Measurements from ENCODE around the gene CELSR1.

Gene CELSR1

GRCh38 chr22:46392137-46392844 lies 145.1 kb downstream of the CELSR1 start:
- no peak overlapping the region for H3K4me3 ChIP-seq
- no peak for DNase-seq (ENCODE audit: low spot score)
- H3K27ac ChIP-seq, result no peak overlapping the region
- TF ChIP-seq CTCF (IDR thresholded peaks at IDR 0.05), result no peak

- TF ChIP-seq CTCF (IDR thresholded peaks at IDR 0.05), result no peak
- Histone ChIP-seq H3K4me3 (no peak overlapping the region), H3K27ac (no peak overlapping the region)
- no peak for DNase-seq (ENCODE audit: low spot score)
Measured at GRCh38 chr22:46391486-46392136, 145.8 kb downstream of the CELSR1 start.

- Histone ChIP-seq H3K27ac (peak overlapping the region in 1 of 2 donors; percentile 28), H3K4me3 (peak overlapping the region; percentile 34)
- no peak for TF ChIP-seq CTCF (IDR thresholded peaks at IDR 0.05)
- no peak for DNase-seq (ENCODE audit: low spot score)
Measured at GRCh38 chr22:46390652-46391301, 146.6 kb downstream of the CELSR1 start.

GRCh38 chr22:46390105-46390651 lies 147.2 kb downstream of the CELSR1 start:
- no peak overlapping the region for H3K27ac ChIP-seq
- DNase-seq (ENCODE audit: low spot score), result no peak
- H3K4me3 ChIP-seq, result peak overlapping the region; percentile 34
- no peak for TF ChIP-seq CTCF (IDR thresholded peaks at IDR 0.05)

- TF ChIP-seq CTCF (IDR thresholded peaks at IDR 0.05), result no peak
- H3K4me3 ChIP-seq, result no peak overlapping the region
- no peak for DNase-seq (ENCODE audit: low spot score)
- no peak overlapping the region for H3K27ac ChIP-seq
Measured at GRCh38 chr22:46389081-46389480, 148.3 kb downstream of the CELSR1 start.

GRCh38 chr22:46388647-46389046 lies 148.8 kb downstream of the CELSR1 start:
- TF ChIP-seq CTCF (IDR thresholded peaks at IDR 0.05), result no peak
- no peak overlapping the region for H3K27ac ChIP-seq
- no peak overlapping the region for H3K4me3 ChIP-seq
- DNase-seq (ENCODE audit: low spot score), result no peak

Data from coronary artery (tissue), 2 donors.